SK-MEL-5 (cell line): ENCODE data around the gene TMEM168. TPM values are rescaled to one million over a fixed set of nuclear protein-coding genes. Genes with fewer than 3 reads are reported as not detected.
"Not testable (repeated sequence)": the region's sequence is repeated elsewhere in the genome, so short reads cannot be mapped to it uniquely, and the experiment has no call there.

Source experiments
- DNase-seq: peaks from one replicate; pipeline ENCODE4 v3.0.0-alpha.2; 2016; ENCODE audit warnings: low read depth, low spot score
- in situ Hi-C: cut with HindIII; loops from 2 replicates; pipeline ENCODE4 v1.10.0; 2016; ENCODE audit warnings: low sequenced_read_pairs, high pct_unique_total_duplicates, low pct_unique_long_range_greater_than_20kb
- total RNA-seq: library from RNA; depleted of rRNA; stranded (reverse); fragments of >200 nt; shearing (Covaris generic); gene quantifications from 2 replicates; pipeline ENCODE4 v1.2.3, GENCODE V29; 2014

TMEM168 gene
- total RNA-seq, 1 experiment from 2014 or later, result 36.0 TPM

DNA sequence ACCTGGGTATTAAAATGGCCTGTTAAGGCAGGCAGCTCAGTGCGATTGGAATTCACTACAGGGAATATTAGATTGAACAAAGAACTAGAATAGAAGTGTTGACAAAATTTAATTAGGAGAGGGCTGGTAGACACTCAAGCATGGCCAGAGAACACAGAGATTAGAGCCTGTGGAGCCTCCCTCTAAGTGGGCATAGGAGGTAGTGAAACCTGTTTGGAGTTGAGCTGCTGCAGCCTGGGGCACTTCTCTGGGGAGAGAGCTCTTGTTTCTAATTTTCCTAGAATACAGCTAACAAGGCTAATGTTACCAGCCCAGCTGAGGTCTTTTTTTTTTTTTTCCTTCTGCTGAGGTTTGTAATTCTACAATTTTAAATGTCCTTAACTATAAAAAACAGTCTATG, 46.4 kb downstream of the TMEM168 start:
- in situ Hi-C loops, result no loop called here
- no peak for DNase-seq

DNA sequence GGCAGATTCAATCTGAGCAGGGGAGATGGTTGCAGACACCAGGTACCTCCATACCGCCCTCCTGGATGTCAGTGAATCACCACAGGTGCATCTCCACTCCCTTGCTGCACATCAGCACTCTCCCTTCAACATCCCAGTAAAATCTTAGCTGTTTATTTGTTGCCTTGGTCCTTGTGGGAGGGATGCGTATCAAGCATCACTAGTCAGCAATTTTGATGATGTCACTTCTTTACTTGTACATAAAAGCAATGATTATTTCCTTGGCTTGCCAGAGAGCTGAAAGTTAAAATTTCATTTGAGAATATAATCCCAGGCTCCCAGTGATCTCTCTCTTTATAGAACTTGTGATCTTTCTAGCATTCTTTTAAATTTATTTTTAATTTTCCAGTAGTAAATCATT, 49.5 kb downstream of the TMEM168 start:
- DNase-seq, result no peak
- in situ Hi-C loops, result no loop called here

DNA sequence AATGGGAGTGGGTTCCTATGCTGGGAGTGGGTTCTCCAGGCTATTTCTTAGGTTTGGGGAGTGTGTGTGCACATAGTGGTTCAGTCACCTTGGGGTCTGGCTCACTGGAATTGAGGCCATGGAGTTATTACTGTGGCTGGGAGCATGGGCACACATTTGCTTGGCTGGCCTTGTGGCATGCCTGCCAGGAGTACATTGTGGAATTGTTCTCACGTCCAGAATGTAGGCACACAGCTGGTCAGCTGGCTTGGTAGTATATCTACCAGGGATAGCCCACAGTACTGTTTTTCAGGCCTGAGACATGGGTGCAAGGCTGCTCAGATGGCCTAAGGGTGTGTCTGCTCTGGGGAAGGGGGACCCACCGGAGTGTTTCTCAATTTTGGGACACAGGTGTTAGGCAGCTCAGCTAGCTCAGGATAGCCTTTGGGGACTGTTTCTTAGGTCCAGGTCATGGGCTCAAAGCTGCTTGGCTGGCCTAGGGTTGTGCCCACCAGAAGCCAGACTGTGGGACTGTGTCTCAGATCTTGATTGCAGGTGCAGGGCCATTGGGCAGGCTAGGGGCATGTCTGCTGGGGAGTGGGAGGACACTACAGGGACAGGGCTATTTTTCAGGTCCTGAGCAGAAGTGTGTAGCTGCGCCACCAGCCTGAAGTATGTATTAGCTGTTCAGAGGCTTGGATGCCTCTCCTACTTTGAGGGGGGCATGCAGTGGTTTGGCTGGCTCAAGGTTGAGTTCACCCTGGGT, 50.6 kb downstream of the TMEM168 start:
- in situ Hi-C loops, result no loop called here
- no peak for DNase-seq

GRCh38 chr7:112735261-112735660, 54.9 kb downstream of the TMEM168 start:
- in situ Hi-C loops, result no loop called here
- no peak for DNase-seq

DNA sequence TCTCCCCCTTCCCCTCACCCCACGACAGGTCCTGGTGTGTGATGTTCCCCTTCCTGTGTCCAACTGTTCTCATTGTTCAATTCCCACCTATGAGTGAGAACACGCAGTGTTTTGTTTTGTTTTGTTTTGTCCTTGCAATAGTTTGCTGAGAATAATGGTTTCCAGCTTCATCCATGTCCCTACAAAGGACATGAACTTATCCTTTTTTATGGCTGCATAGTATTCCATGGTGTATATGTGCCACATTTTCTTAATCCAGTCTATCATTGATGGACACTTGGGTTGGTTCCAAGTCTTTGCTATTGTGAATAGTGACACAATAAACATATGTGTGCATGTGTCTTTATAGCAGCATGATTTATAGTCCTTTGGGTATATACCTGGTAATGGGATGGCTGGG, 58.9 kb downstream of the TMEM168 start:
- in situ Hi-C loops, DNase-seq: not testable (repeated sequence)

DNA sequence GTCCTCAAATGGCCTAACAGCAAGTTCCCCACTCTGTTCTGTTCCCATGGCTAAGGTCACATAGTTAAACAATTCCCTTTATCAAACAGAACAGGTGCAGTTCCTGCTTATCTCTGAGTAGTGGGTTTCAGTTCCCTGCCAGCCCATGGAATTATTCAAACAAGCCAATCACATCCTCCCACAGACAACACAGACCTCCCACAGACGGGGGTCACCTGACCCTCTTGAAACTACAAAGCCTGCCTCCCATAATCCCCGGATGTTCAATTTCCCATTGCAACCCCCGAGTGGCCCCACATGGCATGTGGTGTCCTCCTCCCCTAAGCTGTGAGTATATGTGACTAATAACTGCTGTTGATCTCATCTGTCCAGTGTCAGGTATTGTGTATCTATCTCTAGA, 64.1 kb downstream of the TMEM168 start:
- no peak for DNase-seq
- in situ Hi-C loops, result no loop called here

DNA sequence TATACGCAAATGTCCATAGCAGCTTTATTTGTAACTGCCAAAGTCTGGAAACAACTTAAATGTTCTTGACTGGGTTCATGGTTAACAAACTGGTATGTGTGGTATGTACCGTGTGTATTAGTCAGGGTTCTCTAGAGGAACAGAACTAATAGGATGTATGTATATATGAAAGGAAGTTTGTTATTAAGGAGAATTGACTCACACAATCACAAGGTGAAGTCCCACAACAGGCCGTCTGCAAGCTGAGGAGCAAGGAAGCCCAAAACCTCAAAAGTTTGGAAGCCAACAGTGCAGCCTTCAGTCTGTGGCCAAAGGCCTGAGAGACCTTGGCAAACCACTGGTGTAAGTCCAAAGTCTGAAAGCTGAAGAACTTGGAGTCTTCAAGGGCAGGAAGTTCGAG, 66.8 kb downstream of the TMEM168 start:
- in situ Hi-C loops, result no loop called here
- DNase-seq, result no peak

GRCh38 chr7:112721366-112721765, 68.8 kb downstream of the TMEM168 start:
- in situ Hi-C loops, result no loop called here
- DNase-seq, result no peak

GRCh38 chr7:112715525-112715924, 74.7 kb downstream of the TMEM168 start:
- DNase-seq, result no peak
- in situ Hi-C loops, result no loop called here

DNA sequence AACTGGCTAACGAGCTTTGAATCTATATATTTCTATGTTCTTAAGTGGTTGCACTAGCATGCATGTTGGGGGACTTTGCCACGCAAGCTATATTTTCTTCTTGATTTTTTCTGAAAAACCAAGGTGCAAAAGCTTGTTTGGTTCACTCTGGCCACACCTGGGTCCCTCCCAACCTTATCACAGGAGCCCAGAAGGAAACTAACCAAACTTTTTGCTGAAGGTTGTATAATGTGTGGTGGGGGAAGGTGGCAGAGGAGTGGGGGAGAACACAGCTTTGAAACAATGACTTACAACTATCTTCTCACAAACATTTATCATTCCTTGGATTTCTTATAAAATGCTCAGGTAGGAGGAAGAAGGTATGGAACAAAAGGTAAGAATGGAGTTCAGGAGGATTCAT, 75.3 kb downstream of the TMEM168 start:
- no peak for DNase-seq
- in situ Hi-C loops, result no loop called here
